Dedifferentiated amniotic fluid mesenchymal stem cell (primary cell): Measurements from ENCODE around the gene ZAR1L.

Source experiments
- DNase-seq: peaks from one replicate; pipeline ENCODE4 v3.0.0-alpha.2; 2016; ENCODE audit errors: extremely low spot score

ZAR1L gene

DNA sequence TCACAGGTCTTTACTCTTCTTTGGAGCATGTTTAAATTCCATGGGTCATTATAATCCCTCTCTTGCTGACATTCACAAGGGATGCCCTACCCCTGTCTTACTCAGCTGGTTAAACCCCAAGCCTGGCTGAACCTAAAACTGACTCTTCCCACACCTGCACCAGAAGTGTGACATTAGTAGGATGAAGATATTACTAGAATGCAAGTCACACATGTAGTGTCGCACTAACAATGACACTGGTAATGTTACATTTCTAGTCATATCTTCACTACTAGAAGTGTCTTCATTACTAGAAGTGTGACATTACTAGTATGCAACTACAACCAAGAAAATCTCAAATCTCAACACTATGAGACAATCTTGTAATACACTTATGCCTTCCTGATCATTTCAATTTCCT, 14.2 kb downstream of the ZAR1L start:
- DNase-seq, result no peak

DNA sequence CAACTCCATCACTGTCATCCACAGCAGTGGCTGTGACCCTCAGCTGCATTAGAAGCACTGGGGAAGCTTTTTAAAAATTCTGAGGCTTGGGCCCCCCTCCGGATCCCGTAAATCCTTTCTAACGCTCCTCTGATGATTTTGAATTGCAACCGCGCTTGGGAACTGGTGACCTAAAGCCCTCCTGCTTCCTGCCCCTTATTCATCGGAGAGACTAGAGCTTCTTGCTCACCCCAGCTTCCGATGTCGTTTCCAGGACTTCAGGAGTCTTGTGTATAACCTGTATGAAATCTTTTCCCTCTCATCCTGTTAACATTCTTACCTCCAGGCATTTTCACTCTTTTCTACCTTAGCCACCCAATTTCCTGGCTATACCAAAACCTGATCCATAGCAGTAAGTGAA, 14.8 kb downstream of the ZAR1L start:
- DNase-seq, result no peak

DNA sequence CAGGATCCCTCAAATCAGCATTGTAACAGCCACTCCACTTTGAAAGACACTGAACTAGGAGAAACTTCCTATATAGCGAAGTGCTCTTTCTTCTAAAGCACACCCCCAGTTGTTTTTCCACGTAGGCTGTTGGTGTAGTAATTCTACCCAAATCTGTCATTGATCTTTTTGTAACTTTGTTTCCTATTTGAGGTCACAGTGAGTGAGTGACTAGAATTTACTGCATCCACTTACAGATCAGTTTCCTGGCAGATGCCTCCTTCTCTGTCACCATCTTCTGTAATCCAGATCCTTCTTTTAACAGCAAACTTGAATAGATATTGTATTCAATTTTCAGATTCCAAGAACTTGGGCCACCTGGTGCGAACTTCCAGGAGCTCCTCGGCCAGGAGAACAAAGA, 15.3 kb downstream of the ZAR1L start:
- DNase-seq, result no peak

DNA sequence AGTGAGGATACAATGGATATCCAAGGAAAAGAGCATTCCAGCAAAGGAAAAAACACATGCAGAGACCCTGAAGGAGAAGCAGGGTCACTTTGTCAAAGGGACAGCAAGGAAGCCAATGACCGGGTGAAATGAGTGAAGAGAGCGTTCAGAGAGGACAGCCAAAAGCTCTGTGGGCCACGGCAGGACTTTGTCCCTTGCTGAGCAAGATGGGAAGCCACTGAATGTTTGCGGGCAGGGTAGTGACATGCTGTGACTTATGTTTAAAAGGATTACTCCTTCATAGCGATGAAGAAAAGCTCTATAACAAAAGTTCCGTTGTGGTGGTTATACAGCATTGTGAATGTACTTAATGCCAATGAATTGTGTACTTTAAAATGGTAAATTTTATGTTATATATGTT, 16.5 kb downstream of the ZAR1L start:
- no peak for DNase-seq

DNA sequence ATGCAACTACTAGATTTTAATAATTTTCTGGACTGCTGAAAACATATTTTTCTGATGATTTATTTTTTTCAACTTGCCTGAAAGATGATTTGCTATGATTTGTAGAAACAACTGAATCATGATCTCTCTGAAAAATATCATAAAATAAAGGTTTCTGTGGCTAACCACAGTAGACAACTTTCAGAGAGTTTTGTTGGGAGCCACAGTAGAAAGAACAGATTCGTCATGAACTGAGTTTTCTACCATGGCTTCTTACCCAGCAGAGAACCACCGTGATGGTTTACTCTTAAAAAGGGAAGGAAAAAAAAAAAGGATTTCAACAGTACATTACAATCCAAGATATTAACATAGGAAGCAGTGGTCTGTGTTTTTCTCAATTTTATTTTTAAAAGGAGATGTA, 18.0 kb downstream of the ZAR1L start:
- no peak for DNase-seq

DNA sequence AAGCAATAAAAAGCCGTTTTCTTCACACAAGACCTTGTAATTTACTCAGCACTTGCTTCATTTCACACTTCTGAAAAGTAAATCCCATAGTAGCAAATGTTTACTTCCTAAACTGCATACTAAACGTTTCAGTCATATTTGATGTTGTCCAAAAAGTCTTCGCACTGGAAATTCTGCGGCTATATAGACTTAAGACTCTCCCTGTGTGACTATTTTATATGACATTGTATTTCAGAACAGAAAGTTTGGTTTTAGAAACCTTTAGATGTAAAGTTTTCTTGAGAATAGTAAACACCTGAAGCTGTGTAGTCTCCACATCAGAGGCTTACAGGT, 29.6 kb downstream of the ZAR1L start:
- no peak for DNase-seq

DNA sequence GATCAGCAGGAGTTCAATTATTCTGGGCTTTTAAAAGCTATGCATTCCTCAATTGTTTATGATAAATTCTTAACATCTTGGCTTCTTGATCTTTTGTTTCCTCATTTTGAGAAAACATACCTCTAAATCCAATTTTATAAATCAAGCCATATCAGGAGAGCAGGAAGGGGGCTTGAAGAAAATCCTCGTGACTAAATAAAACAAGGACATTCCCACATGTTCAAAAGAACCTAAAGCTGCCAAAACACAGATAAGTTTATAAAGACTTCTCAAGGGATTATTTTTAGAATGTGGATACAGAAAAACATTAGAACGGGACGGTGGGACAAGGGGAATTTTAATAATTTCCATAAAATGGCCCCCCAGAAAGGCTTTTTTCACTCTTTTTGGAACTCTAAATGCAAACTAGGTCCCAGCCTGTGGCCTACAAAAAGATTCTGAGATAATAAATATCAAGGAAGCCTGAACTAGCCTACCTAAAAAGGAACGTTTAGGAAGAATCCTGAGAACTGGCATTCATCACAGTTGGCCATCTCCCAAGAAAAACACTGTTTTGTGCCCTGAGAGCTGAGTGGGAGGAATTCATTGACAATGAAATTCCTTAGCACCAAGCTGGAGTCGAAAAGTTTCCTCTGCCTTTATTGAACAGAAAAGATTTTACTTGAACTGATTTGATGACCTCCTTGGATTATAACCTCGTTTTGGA, 30.1 kb downstream of the ZAR1L start:
- peak; percentile 61 for DNase-seq

DNA sequence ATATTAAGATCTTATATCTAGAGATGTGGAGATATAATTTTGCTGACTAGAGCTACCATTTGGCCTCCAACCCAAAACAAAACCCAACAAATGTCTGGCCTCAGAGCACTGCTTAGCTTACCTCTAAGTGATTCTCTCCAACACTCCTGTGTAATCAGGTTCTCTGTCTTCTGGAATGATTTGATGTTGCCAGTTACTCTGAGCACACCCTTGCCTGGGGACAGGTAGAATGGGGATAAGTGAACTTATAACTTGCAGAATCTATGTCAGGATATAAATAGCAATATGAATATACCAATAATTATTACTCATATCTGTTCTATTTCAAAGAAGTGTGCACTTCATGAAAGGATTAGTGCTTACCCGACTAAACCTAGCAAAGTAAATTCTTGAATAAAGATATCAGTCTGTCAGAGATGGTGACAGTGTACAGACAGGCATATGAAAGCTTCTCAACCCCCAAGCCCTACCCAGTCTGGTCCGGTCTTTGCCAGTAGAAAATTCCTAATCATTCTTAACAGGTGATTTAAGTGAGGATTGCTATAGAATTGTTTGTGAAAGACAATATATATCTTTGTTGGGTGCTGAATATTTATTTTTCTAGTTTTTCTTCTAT, 33.0 kb downstream of the ZAR1L start:
- DNase-seq, result no peak

DNA sequence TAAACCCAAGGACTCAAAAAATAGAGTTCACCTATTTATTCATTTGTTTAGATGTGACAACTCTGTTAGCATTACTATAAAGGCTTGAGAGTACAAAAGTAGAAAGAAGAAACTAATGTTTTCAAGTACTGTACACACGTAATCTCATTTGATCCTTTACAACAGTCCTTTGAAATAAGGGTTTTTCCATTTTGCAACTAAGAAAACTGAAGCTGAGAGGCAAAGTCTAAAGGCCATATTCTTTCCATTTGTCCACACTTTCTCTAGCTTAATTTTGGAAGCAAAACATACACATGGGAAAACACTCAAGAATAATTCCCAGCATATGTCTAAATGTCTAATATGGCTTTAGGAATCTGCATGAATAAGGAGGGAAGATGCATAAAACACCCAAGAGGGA, 34.1 kb downstream of the ZAR1L start:
- no peak for DNase-seq

DNA sequence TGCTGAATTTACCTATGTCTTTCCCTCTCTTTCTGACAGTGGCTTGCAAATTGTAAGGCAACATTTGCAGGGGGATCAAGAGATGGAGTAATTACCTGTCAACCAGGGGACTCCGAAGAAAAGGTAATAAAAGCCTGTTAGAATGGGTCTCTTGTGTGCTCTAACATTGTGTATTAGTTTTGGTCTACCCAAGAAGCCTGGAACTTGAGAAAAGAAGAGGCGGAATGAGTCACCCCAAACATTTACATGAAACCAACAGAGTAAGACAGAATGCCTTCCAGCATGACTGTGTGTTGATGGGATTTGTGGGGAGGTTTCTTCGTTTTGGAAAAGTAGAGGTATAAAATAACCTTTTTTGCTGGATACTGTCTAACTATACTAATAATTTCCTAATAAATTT, 36.7 kb downstream of the ZAR1L start:
- DNase-seq, result no peak

DNA sequence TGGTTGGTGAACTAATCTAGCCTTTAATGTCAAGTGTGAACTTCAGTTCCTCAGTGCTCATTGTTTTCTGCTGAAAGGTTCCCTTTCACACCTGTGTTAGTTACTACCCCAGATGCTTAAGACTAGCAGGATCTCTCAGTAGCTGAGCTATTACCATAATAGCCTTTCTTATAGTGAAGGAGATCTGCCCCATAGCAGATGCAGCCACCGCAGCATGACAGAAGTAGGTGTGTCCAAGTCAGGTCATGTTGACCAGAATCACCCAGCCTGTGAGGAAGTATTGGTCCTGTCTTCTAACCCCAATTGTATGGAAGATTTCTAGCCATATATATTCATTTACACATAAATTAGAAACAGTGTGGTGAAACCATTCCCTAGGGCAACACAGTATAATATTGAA, 37.3 kb downstream of the ZAR1L start:
- no peak for DNase-seq

DNA sequence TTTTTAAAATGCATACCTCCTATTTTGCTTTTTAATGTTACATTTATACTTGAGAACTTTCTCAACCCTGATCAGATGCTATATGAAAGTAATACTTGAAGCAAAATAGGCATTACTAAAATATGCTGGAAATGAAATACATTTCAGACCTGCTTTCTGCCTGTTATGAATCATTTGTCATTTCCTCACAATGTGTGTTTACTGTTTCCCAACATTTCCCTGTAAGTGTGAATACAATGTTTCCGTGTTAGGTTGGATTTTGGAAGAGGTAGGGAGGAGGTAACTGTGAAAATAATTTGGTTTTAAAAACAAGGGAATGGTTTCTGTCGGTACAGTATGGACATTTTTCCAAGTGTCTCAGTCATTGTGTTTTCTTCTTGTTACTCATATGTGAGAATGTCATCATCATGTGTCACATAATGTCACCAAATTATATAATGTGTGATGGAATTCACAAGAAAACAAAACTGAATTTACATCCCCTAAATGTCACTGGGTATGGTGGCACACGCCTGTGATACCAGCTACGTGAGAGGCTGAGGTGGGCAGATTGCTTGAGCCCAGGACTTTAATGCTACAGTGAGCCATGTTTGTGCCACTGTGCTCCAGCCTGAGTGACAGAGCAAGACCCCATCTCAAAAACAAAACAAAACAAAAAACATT, 43.0 kb downstream of the ZAR1L start:
- DNase-seq, result no peak

DNA sequence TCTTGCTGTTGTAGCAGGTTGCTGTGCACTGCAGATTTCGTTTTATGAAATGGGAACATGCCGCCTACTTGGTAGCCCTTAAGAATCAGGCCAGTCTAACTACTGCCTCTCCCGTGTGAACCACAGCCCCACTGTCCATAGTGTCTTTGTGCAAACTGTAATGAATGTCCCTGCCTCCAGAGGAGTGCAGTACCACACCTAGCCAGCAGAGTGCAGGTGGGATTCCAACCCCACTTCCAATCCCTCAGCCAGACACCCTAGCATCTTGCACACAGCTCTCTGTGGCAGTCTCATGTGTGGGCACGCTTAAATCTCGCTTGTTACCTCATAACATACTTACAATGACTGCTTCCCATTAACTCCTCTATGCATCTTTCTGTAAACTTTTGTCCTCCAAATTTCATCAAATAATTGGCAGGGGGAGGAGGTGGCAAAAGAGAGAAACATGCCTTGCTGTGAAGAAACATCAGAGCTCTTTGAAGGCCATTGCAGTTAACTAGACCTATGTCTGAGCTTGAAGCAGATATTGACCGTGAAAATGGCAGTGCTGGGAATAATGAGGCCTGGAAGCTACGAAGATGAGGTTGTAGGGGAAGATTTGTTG, 47.2 kb downstream of the ZAR1L start:
- DNase-seq, result no peak

DNA sequence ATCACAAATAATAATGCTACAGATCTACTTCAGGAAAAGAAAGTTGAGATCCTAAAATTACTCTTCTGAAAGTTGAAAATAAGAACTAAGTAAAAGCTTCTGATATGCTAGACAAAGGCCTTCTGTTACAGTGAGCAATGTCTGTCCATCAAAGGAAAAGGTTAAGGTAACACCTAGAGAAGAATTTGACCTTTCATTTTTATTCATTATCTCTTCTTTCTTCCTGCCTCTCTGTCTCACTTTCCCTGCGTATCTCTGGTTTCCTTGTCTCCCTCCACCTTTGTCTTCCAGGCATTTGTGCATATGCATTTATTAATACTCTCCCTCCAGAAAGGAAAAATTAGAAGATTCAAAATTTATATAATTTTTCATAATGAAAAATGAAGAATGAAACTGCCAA, 49.0 kb downstream of the ZAR1L start:
- DNase-seq, result no peak

DNA sequence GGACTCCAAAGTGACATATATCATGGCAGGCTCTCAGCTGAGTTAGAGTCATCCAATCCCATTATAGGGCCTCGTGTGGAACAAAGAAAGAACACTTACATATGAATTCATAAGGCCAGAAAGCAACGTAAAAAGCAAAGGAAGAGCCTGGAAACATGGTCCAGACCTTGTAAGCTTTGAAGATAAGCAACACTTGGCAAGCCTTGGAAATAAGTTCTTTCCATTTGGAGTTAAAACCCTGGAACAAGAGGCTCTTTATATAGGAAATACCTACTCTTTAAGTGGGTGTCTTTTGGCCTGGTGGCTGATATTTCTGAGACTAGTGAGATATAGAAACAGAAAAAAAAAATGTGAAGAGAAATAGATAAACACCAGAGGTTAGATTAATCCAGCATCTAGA, 49.4 kb downstream of the ZAR1L start:
- DNase-seq, result no peak

DNA sequence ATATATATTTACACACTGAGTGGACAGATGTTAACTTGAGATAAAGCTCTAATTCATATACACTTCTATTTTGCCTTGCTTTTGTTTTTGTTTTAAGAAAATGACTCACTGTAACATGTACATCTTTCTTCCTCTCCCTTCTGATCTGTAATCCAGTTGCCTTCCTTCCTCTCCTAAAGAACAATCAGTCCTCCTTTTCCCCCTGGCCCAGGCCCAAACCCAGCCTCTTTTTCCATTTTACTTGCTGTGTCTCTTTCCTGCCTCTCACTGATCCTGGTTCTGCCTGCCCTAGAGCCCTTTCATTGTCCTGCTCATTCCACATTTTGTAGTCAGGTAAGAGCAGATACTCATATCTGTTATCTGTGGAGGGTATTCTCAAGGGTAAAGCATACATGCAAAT, 50.8 kb downstream of the ZAR1L start:
- no peak for DNase-seq

DNA sequence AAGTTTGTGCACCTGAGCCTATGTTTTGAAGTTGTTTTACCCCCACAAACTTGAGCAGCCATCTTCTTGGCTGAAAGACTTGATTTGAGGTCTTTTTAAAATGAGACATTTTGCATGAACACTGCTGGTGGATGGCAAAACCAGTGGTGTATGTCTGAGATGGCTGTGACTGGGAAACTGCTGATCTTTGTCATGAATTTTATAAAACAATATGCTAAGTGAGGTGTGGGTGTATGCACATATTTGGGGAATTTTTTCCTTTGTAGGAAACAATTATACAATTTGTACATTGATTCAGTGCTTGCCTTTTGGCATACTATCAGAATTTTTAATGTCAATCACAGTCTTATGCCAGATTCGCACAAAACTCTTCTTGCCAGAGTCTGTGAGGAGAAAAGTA, 52.5 kb downstream of the ZAR1L start:
- no peak for DNase-seq

DNA sequence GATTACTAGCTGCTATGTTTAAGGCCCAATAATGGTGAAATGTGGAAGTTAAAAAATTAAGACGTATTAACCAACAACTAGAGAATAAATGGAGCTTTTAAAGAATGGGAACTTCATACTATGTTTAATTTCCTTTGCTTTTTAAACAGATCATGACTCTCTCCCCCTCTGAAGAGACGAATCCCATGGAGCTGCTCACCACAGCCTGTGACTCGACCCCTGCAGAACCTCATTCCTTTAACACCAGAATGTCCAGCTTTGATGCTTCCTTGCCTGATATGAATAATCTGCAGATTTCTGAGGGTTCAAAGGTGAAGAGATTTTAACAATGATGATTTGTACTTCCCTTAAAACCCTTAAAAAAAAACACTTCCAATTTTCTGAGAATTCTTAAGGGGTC, 53.0 kb downstream of the ZAR1L start:
- DNase-seq, result no peak

DNA sequence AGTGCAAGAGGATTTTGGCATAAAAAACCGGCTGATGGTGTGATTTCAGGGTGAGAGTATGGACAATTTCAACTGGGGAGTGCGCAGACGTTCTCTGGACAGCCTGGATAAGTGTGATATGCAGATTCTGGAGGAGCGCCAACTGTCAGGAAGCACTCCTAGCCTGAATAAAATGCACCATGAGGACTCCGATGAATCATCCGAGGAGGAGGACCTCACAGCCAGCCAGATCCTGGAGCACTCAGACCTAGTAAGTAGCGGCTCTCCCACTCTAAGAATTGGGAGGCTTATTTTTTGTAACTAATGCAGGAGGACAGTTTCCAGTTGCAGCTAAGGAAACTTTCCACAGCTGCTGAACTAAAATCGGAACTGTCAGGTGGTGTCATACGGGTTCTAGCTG, 53.6 kb downstream of the ZAR1L start:
- DNase-seq, result peak; percentile 54

DNA sequence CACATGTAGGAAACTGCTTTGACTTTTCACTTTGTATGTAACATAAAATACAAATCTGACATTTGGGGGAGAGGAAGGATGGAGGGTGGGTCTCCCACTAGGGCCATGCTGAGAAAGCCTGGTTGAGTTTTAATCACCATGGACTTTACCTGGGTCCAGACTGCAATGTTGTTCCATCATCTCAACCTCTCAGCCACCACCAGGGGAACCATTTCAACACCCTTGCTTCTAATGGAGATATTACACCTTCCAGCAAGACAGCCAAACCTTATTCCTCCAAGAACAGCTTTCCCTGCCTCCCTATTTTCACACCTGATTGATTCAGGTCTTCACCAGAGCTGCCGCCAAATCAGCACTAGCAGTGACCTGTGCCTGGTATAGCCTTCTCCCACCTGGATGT, 56.0 kb downstream of the ZAR1L start:
- no peak for DNase-seq

DNA sequence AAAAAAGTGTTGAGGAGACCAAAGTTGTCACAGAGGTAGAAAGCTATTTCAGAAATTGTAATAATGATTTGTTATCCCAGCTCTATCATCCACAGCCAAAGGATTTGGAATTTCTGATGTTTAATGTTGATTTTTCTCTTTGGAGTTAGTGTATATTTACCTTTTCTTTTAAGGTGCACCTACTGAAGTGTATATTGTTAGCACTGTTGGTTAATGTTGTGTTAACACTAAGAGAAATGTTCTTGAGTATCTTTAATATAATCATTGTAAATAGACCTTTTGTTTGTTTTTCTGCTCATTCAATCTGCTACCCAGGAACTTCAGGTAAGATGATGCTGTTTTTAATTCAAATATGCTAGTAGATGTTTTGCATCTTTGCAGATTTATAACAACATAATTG, 57.5 kb downstream of the ZAR1L start:
- DNase-seq, result no peak

DNA sequence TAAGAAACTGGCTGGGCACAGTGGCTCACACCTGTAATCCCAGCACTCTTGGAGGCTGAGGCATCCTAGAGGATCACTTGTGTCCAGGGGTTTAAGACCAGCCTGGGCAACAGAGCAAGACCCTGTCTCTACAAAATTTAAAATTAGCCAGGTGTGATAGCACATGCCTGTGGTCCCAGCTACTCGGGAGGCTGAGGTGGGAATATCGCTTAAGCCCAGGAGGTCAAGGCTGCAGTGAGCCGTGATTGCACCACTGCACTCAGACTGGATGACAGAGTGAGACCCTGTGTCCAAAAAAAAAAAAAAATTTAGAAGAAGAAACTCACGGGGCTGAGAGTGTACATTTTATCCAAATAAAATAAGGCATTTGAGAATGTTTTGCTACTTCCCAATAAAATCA, 58.9 kb downstream of the ZAR1L start:
- no peak for DNase-seq

DNA sequence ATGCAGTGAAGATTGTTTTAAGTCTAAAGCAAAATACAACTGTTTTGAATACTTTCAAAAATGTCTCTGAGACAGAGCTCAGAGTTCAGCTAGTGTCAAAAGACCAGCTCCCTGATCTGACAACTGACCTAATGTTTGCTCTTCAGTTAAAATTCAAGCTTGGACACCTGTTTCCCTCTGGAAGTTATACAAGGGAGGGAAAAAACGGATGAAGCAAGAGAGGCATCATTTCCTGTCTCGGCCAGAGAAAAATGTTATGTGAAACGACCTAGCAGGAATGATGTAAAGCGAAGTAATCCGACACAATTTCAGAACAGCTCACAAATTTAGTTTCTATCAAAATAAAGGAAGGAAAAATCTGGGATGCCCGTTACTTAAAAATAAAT, 59.4 kb downstream of the ZAR1L start:
- no peak for DNase-seq
